ENCODE data around the gene LDB2. TPM values are rescaled to one million over a fixed set of nuclear protein-coding genes. Genes with fewer than 3 reads are reported as not detected.

The LDB2 gene
- total RNA-seq, 4 donors from 2014 or later: 3.9 to 43.7 (median 7.8) TPM

- H3K27ac ChIP-seq: no peak overlapping the region
- no peak for TF ChIP-seq POLR2A (IDR thresholded peaks at IDR 0.05)
- TF ChIP-seq, protein P1, sequence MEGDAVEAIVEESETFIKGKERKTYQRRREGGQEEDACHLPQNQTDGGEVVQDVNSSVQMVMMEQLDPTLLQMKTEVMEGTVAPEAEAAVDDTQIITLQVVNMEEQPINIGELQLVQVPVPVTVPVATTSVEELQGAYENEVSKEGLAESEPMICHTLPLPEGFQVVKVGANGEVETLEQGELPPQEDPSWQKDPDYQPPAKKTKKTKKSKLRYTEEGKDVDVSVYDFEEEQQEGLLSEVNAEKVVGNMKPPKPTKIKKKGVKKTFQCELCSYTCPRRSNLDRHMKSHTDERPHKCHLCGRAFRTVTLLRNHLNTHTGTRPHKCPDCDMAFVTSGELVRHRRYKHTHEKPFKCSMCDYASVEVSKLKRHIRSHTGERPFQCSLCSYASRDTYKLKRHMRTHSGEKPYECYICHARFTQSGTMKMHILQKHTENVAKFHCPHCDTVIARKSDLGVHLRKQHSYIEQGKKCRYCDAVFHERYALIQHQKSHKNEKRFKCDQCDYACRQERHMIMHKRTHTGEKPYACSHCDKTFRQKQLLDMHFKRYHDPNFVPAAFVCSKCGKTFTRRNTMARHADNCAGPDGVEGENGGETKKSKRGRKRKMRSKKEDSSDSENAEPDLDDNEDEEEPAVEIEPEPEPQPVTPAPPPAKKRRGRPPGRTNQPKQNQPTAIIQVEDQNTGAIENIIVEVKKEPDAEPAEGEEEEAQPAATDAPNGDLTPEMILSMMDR (IDR thresholded peaks at IDR 0.05): no peak
- no peak for DNase-seq
- no peaks in the 10 kb centered on the region for H3K4me1 ChIP-seq
- no peaks in the 10 kb centered on the region for H3K9me3 ChIP-seq
- H3K4me3 ChIP-seq: no peak overlapping the region
- H3K27me3 ChIP-seq: no peaks in the 10 kb centered on the region
- no peaks in the 10 kb centered on the region for H3K36me3 ChIP-seq
Measured at GRCh38 chr4:16597845-16598596, 300.4 kb downstream of the LDB2 start.

GRCh38 chr4:16597443-16597842 is 301.0 kb downstream of the LDB2 start:
- no peak for DNase-seq
- no peaks in the 10 kb centered on the region for H3K9me3 ChIP-seq
- no peak for TF ChIP-seq POLR2A (IDR thresholded peaks at IDR 0.05)
- TF ChIP-seq, protein P1 (IDR thresholded peaks at IDR 0.05): no peak
- H3K27me3 ChIP-seq: no peaks in the 10 kb centered on the region
- H3K36me3 ChIP-seq: no peaks in the 10 kb centered on the region
- no peak overlapping the region for H3K4me3 ChIP-seq
- no peaks in the 10 kb centered on the region for H3K4me1 ChIP-seq
- no peak overlapping the region for H3K27ac ChIP-seq

DNA sequence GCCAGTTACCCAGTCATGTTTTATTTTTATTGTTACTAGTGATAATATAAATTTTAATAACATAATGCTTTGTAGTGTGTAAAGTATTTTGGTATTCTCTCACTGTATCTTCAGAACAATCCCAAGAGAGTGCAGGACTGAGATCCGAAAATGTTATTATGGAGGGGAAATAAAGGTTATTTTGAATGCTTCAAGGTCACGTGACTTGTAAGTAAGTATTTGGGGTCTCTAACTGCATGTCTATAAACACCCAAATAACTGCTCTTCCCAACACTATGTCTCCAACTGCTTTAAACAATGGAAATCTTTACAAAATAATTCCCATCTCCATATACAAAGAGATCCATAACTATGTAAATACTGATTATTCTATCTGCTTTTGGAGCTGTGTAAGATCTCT is 302.2 kb downstream of the LDB2 start:
- Histone ChIP-seq H3K36me3 (no peaks in the 10 kb centered on the region), H3K4me3 (no peak overlapping the region), H3K4me1 (no peaks in the 10 kb centered on the region), H3K27ac (no peak overlapping the region), H3K27me3 (no peaks in the 10 kb centered on the region), H3K9me3 (no peaks in the 10 kb centered on the region)
- DNase-seq: no peak
- TF ChIP-seq, protein P1 (IDR thresholded peaks at IDR 0.05): no peak
- TF ChIP-seq POLR2A (IDR thresholded peaks at IDR 0.05): no peak

GRCh38 chr4:16594128-16594527 is 304.3 kb downstream of the LDB2 start:
- no peak overlapping the region for H3K27ac ChIP-seq
- H3K27me3 ChIP-seq: no peaks in the 10 kb centered on the region
- H3K4me1 ChIP-seq: no peaks in the 10 kb centered on the region
- H3K9me3 ChIP-seq: no peaks in the 10 kb centered on the region
- no peaks in the 10 kb centered on the region for H3K36me3 ChIP-seq
- TF ChIP-seq POLR2A (IDR thresholded peaks at IDR 0.05): no peak
- TF ChIP-seq, protein P1 (IDR thresholded peaks at IDR 0.05): no peak
- no peak for DNase-seq
- no peak overlapping the region for H3K4me3 ChIP-seq

GRCh38 chr4:16593386-16593785 is 305.1 kb downstream of the LDB2 start:
- Histone ChIP-seq H3K27ac (no peak overlapping the region), H3K27me3 (no peaks in the 10 kb centered on the region), H3K36me3 (no peaks in the 10 kb centered on the region), H3K9me3 (no peaks in the 10 kb centered on the region), H3K4me1 (no peaks in the 10 kb centered on the region), H3K4me3 (no peak overlapping the region)
- DNase-seq: no peak
- no peak for TF ChIP-seq POLR2A (IDR thresholded peaks at IDR 0.05)

DNA sequence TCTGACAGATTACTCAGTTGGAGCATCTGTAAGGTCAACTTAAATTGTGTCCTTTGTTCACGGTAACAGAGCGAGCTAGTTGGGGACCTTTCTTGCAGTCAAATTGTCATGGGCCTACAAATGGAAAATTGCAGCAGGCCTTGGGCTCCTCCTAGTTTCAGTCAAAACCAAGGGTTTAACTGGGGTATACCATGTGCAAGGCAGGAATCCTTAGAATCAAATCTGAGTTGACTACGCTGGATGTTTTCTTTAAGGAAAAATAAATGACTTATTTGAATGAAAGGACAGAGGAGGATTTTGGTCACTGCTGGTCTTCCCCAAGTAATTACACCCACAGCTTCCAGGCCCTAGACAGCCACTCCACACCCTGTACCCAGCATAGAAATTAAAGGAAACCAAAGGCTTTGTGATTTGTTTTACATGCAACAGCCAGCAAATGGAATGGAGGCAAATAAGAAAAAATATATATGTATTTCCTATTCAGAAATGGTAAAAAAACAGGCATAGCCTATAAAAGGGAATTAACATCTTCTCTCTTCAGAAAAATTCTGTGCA is 307.1 kb downstream of the LDB2 start:
- no peak for TF ChIP-seq POLR2A (IDR thresholded peaks at IDR 0.05)
- TF ChIP-seq, protein P1 (IDR thresholded peaks at IDR 0.05): no peak
- no peaks in the 10 kb centered on the region for H3K36me3 ChIP-seq
- H3K9me3 ChIP-seq: no peaks in the 10 kb centered on the region
- DNase-seq: no peak
- no peaks in the 10 kb centered on the region for H3K27me3 ChIP-seq
- H3K4me3 ChIP-seq: no peak overlapping the region
- H3K4me1 ChIP-seq: no peaks in the 10 kb centered on the region
- no peak overlapping the region for H3K27ac ChIP-seq
